Measurements from ENCODE around the gene OOSP1. TPM values are rescaled to one million over a fixed set of nuclear protein-coding genes. Genes with fewer than 3 reads are reported as not detected.

The OOSP1 gene
- total and polyA plus RNA-seq, 2 donors (not counting 3 experiments of a cell fraction or from before 2014, with no cell fraction given): 0.11 TPM; not detected in 1

GRCh38 chr11:60005360-60005759, 67.1 kb downstream of the OOSP1 start:
- POLR2A ChIA-PET: no interaction called here
- no peaks in the 10 kb centered on the region for H3K36me3 ChIP-seq (ENCODE audit: control insufficient read depth in 2 of 2, extremely low read depth in 1 of 2, insufficient read depth in 2 of 2, low read length in 2 of 2)

More at GRCh38 chr11:60005360-60005759, 67.1 kb downstream of the OOSP1 start:
- no peak overlapping the region for H3K27ac ChIP-seq (ENCODE audit: insufficient read depth, low read depth, low read length)
- no peaks in the 10 kb centered on the region for H4K20me1 ChIP-seq (replicated peaks; ENCODE audit: control insufficient read depth, extremely low read depth, insufficient read depth, low read length)
- BruUV-seq (replicated peaks): no TSS peak
- dilution Hi-C loops (cut with MboI; ENCODE audit: extremely low pct_ligation_motif_present, low sequenced_read_pairs) (no loop called here), intact Hi-C loops (cut with micrococcal nuclease) (no loop called here)
- H3K9me1 ChIP-seq (replicated peaks; ENCODE audit: control insufficient read depth, extremely low read depth, insufficient read depth, low read length): no peaks in the 10 kb centered on the region
- no peak overlapping the region for H3K4me2 ChIP-seq (ENCODE audit: insufficient read depth, low read length)
- no peak overlapping the region for H3K4me3 ChIP-seq (replicated peaks in 1 of 3; ENCODE audit: insufficient read depth in 1 of 3, low read depth in 1 of 3, low read length in 3 of 3)
- TF ChIP-seq POLR2AphosphoS5 (IDR thresholded peaks at IDR 0.05; ENCODE audit: insufficient read depth, low read depth, low read length) (no peak), POLR2A (IDR thresholded peaks at IDR 0.05; ENCODE audit: low read depth, low read length) (no peak), MYC (IDR thresholded peaks at IDR 0.05; ENCODE audit: low read depth, low read length) (no peak), EZH2 (IDR thresholded peaks at IDR 0.05; ENCODE audit: borderline replicate concordance, low read depth, low read length, severe bottlenecking) (no peak), GATA2 (IDR thresholded peaks at IDR 0.05; ENCODE audit: insufficient read depth, insufficient read length, low read depth, low read length) (no peak), JUN (IDR thresholded peaks at IDR 0.05; ENCODE audit: borderline replicate concordance, insufficient read depth, insufficient read length, low read depth) (no peak)
- TF ChIP-seq, protein P1, sequence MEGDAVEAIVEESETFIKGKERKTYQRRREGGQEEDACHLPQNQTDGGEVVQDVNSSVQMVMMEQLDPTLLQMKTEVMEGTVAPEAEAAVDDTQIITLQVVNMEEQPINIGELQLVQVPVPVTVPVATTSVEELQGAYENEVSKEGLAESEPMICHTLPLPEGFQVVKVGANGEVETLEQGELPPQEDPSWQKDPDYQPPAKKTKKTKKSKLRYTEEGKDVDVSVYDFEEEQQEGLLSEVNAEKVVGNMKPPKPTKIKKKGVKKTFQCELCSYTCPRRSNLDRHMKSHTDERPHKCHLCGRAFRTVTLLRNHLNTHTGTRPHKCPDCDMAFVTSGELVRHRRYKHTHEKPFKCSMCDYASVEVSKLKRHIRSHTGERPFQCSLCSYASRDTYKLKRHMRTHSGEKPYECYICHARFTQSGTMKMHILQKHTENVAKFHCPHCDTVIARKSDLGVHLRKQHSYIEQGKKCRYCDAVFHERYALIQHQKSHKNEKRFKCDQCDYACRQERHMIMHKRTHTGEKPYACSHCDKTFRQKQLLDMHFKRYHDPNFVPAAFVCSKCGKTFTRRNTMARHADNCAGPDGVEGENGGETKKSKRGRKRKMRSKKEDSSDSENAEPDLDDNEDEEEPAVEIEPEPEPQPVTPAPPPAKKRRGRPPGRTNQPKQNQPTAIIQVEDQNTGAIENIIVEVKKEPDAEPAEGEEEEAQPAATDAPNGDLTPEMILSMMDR (IDR thresholded peaks at IDR 0.05; ENCODE audit: extremely low read depth in 1 of 2, insufficient read depth in 1 of 2, low read depth in 1 of 2, low read length in 2 of 2): no peak
- no peak for DNase-seq (ENCODE audit: low read depth, low spot score)
- no peak overlapping the region for H3K9ac ChIP-seq (replicated peaks; ENCODE audit: extremely low read depth, insufficient read depth, low read length)
- peaks cover 0 to 2% of the 10 kb centered on the region in 2 experiments for H3K27me3 ChIP-seq (ENCODE audit: control insufficient read depth in 2 of 2, insufficient read depth in 2 of 2, low read length in 2 of 2)
- CTCF ChIA-PET: no interaction called here
- no peak overlapping the region for H2AFZ ChIP-seq (ENCODE audit: low read depth, low read length)
- H3K79me2 ChIP-seq (ENCODE audit: control insufficient read depth, insufficient read depth, low read length): no peaks in the 10 kb centered on the region
- H3K4me1 ChIP-seq (ENCODE audit: control insufficient read depth, extremely low read depth, insufficient read depth, low read length): no peaks in the 10 kb centered on the region
- no peaks in the 10 kb centered on the region for H3K9me3 ChIP-seq (replicated peaks; ENCODE audit: control insufficient read depth, insufficient read depth, low read length)
- FAIRE-seq: no peak

Other genes with a start within 250 kb of the OOSP1 start
- gene OR10V1, start 224.6 kb upstream of the OOSP1 start, total RNA-seq: not detected in 2 replicates
- not detected in 2 replicates for gene OR10V1, start 224.6 kb upstream of the OOSP1 start, polyA plus RNA-seq
- gene STX3, start 183.1 kb upstream of the OOSP1 start, total RNA-seq: 45.5 and 49.7 TPM in 2 replicates
- gene STX3, start 183.1 kb upstream of the OOSP1 start, polyA plus RNA-seq: 38.0 and 40.3 TPM in 2 replicates
- gene MRPL16, start 127.7 kb upstream of the OOSP1 start, total RNA-seq: 60.3 and 63.9 TPM in 2 replicates
- 60.9 and 84.0 TPM in 2 replicates for gene MRPL16, start 127.7 kb upstream of the OOSP1 start, polyA plus RNA-seq
- gene CBLIF, start 92.9 kb upstream of the OOSP1 start, total RNA-seq: not detected in 2 replicates
- gene CBLIF, start 92.9 kb upstream of the OOSP1 start, polyA plus RNA-seq: not detected in 2 replicates
- gene TCN1, start 71.9 kb upstream of the OOSP1 start, total RNA-seq: not detected in 2 replicates
- not detected in 2 replicates for gene TCN1, start 71.9 kb upstream of the OOSP1 start, polyA plus RNA-seq
- not detected in 2 replicates for gene OOSP3, start 59.6 kb upstream of the OOSP1 start, total RNA-seq
- gene OOSP3, start 59.6 kb upstream of the OOSP1 start, polyA plus RNA-seq: not detected in 2 replicates
- gene OOSP4A, start 25.6 kb downstream of the OOSP1 start, total RNA-seq: not detected in 2 replicates
- gene OOSP4A, start 25.6 kb downstream of the OOSP1 start, polyA plus RNA-seq: not detected in 2 replicates
- not detected in 2 replicates for gene OOSP4B, start 78.7 kb downstream of the OOSP1 start, total RNA-seq
- gene OOSP4B, start 78.7 kb downstream of the OOSP1 start, polyA plus RNA-seq: not detected in 2 replicates
- gene OOSP2, start 102.0 kb downstream of the OOSP1 start, total RNA-seq: not detected in 2 replicates
- gene OOSP2, start 102.0 kb downstream of the OOSP1 start, polyA plus RNA-seq: not detected in 2 replicates
- gene MS4A3, start 118.2 kb downstream of the OOSP1 start, total RNA-seq: not detected in 2 replicates
- gene MS4A3, start 118.2 kb downstream of the OOSP1 start, polyA plus RNA-seq: not detected in 2 replicates
- not detected in 2 replicates for gene MS4A2, start 150.2 kb downstream of the OOSP1 start, total RNA-seq
- gene MS4A2, start 150.2 kb downstream of the OOSP1 start, polyA plus RNA-seq: not detected in 2 replicates
- 2.7 and 2.9 TPM in 2 replicates for gene MS4A6A, start 244.7 kb downstream of the OOSP1 start, total RNA-seq
- 4.8 and 5.0 TPM in 2 replicates for gene MS4A6A, start 244.7 kb downstream of the OOSP1 start, polyA plus RNA-seq

Data from endothelial cell of umbilical vein (primary cell).